HUES48 (cell line): ENCODE measurements around the gene RIMBP2.

Experiments used
- H3K27ac ChIP-seq: one replicate; pipeline ENCODE4 v1.7.0; 2013; ENCODE audit warnings: low read depth, low read length, inconsistent platforms
- H3K27me3 ChIP-seq: 2 replicates; pipeline ENCODE4 v1.6.1; 2013; ENCODE audit warnings: mild to moderate bottlenecking, low read length; ENCODE audit not compliant: control insufficient read depth, insufficient read depth
- H3K36me3 ChIP-seq: 2 replicates; pipeline ENCODE4 v1.6.1; 2013; ENCODE audit warnings: low read length; ENCODE audit not compliant: control insufficient read depth, insufficient read depth
- H3K4me1 ChIP-seq: 2 replicates; pipeline ENCODE4 v1.6.1; 2013; ENCODE audit warnings: mild to moderate bottlenecking, low read length; ENCODE audit not compliant: control insufficient read depth, insufficient read depth
- H3K4me3 ChIP-seq: 2 replicates; pipeline ENCODE4 v1.5.1; 2013; ENCODE audit warnings: mild to moderate bottlenecking, low read depth, low read length
- H3K9ac ChIP-seq: 2 replicates; pipeline ENCODE4 v1.6.1; 2013; ENCODE audit warnings: mild to moderate bottlenecking, low read depth, low read length, moderate library complexity
- H3K9me3 ChIP-seq: 2 replicates; pipeline ENCODE4 v1.6.1; 2013; ENCODE audit warnings: low read length; ENCODE audit not compliant: control insufficient read depth, insufficient read depth

Gene RIMBP2

DNA sequence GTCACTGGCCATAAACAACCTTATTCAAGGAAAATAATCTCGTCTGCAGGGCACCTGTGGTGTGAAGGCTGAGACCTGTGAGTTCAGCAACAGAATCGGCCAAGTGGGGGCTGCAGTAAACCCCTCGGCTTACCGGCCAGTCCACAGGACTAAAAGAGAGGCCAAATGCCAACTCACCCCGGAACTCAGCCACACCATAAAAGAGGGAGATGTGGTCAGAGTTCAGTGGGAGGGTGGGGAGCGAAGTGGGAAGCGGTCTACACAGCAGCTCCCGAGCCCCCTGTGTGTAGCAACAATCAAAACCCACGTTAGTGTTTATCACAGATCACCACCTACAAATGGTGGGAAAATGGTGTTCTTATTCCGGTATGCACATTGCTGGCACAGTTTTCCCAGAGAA, 225.4 kb downstream of the RIMBP2 start:
- no peaks in the 10 kb centered on the region for H3K27me3 ChIP-seq

DNA sequence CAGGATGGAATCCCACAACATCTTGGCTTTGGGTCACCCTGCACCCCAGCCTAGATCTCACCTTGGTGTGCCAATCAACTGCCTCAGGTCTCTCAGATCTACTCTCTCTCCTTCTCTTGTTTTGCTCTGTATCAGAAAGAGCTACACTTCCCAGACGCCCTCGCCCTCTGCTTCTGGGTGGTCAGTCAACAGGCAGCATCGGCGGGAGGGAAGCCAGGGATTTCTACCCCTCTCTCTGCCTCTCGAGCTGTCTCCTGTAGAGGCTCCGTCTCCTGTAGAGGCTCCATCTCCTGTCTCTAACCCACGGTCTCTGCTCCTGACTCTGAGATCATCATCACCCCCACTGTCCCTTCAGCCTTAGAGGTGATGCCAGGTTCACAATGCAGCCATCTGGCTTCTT, 226.8 kb downstream of the RIMBP2 start:
- Histone ChIP-seq H3K9me3 (no peaks in the 10 kb centered on the region), H3K27me3 (no peaks in the 10 kb centered on the region), H3K36me3 (no peaks in the 10 kb centered on the region), H3K9ac (no peak overlapping the region), H3K4me1 (no peaks in the 10 kb centered on the region), H3K27ac (no peak overlapping the region), H3K4me3 (no peak overlapping the region)

More for the DNA sequence above, 225.4 kb downstream of the RIMBP2 start:
- Histone ChIP-seq H3K27ac (no peak overlapping the region), H3K9ac (no peak overlapping the region), H3K4me3 (no peak overlapping the region), H3K36me3 (no peaks in the 10 kb centered on the region), H3K4me1 (no peaks in the 10 kb centered on the region), H3K9me3 (no peaks in the 10 kb centered on the region)

DNA sequence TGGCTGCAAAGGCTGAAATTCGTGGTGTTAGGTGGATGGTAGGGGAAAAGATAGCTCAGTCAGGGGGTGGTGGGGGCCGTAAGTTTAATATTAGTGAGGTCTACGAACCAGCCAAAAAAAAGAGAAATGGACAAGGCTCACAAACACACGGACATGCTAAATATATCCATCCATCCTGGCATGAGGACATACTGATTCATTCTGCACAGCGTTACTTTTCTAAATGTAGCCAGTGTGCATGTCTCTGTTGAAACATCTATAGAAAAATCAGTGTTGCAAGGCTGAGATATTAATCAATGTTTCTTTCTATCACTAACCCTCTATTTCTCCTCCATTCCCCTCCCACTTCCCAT, 227.8 kb downstream of the RIMBP2 start:
- no peak overlapping the region for H3K4me3 ChIP-seq
- no peak overlapping the region for H3K27ac ChIP-seq
- H3K36me3 ChIP-seq, result no peaks in the 10 kb centered on the region
- H3K9ac ChIP-seq, result no peak overlapping the region
- no peaks in the 10 kb centered on the region for H3K4me1 ChIP-seq
- no peaks in the 10 kb centered on the region for H3K9me3 ChIP-seq
- H3K27me3 ChIP-seq, result no peaks in the 10 kb centered on the region

DNA sequence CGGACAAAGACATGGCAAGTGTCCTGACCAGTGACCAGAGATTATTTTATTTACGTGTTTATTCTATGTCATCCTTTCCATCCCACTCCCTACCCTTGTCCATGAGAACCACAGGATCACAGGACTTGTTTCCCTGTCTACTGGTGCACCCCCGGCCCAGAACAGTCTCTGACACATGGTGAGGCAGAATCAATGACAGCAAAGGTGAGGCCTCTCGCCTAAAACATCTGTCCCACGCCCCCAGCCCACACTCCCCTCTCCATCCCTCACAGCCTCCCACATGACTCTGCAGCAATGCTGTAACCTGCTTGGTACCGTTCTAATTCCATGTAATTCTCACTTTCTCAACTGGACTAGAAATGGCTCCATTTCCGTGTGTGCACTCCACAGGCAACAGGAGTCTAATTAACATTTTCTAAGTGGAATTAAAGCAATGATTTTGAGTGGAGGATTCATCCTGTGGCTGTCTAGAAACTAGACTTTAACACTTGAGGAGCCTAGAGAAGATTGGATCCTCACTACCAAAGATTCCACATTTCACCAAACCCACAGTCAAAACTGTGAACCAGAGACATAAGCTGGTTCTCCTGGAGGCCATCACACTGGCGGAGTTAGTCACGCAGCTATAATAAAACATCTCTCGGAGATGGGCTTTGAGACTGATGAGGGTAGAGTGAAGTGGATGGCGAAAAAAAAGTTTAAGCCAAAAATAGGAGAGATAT, 228.3 kb downstream of the RIMBP2 start:
- H3K4me1 ChIP-seq, result no peaks in the 10 kb centered on the region

DNA sequence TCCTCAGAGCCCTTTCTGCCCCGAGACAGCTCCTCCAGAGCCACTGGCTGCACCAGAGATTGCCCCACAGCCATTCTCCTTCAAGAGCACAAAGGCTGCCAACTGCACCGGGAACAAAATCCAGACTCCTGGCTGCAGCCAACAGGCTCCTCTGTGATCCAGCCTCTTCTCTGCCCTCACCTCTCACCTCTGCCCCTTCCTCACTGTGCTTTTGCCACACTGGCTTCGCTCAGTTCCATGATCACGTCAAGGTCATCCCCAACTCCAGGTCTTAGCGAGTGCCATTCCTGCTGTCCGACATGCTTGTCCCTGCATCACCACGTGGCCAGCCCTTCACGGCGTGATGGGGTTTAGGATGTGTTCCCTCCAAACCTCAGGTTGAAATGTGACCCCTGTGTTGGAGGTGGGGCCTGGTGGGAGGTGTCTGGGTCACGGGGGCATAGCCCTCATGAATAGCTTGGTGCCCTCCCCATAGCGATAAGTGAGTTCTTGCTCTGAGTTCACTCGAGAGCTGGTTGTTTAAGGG, 229.1 kb downstream of the RIMBP2 start:
- Histone ChIP-seq H3K4me1 (peaks cover 4% of the 10 kb centered on the region), H3K9ac (no peak overlapping the region), H3K4me3 (no peak overlapping the region), H3K9me3 (no peaks in the 10 kb centered on the region), H3K27ac (no peak overlapping the region), H3K27me3 (no peaks in the 10 kb centered on the region), H3K36me3 (no peaks in the 10 kb centered on the region)

More for the DNA sequence above, 228.3 kb downstream of the RIMBP2 start:
- no peaks in the 10 kb centered on the region for H3K9me3 ChIP-seq
- H3K9ac ChIP-seq, result no peak overlapping the region
- no peaks in the 10 kb centered on the region for H3K36me3 ChIP-seq
- no peaks in the 10 kb centered on the region for H3K27me3 ChIP-seq
- no peak overlapping the region for H3K27ac ChIP-seq
- H3K4me3 ChIP-seq, result no peak overlapping the region

DNA sequence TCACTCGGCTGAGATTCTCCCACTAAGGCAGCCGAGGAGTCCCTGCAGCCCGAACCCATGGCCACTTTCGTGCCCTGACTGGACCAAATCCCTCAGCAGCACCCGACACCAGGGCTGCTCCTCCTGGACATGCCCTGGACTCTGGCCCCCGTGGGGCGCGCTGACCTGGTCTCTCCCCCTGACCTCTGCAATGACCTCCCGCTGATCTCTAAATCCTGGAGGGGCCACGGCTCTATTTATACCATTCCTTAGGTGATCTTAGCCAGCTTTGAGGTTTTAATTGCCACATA, 230.0 kb downstream of the RIMBP2 start:
- no peaks in the 10 kb centered on the region for H3K36me3 ChIP-seq
- H3K9ac ChIP-seq, result no peak overlapping the region
- H3K27me3 ChIP-seq, result no peaks in the 10 kb centered on the region
- no peak overlapping the region for H3K4me3 ChIP-seq
- H3K27ac ChIP-seq, result no peak overlapping the region
- H3K4me1 ChIP-seq, result peaks cover 13% of the 10 kb centered on the region
- no peaks in the 10 kb centered on the region for H3K9me3 ChIP-seq

DNA sequence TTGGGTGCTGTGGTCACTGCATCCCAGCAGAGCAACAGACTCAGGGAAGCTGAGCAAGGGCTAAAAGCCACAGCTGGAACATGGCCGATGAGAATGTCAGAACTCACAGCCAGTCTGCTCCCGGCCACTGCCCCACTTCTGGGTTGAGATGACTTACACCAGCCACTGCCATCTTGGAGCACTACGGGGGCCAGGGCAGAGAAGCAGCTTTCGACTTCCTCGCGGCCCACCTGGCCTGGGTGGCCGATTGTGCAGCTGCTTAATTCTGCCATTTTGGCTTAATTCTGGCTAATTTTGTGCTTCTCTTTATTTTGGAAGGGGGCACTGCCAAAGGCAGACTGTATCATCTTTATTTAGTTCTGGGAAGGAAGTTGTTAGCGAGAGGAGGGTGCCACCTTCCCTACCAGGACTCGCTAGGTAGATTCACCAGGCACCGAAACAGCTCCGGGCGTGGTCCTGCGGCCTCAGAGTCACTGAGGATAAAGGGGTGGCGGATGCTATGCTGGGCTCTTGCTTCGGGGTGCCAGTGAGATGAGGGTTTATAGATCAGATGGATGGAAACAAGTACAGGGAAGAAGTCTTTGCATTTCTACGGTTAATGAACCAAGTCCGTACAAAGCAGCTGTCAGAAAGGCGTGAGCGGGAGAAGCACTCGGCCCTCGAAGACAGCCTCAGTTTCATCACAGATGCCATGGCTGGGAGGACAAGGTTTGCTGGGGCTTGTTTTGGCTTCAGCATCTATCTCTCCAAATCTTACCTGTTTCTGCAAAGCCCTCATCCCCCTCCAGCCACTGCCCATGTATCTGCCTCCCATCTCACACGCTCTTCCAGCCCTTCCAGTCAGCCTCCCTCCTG, 230.6 kb downstream of the RIMBP2 start:
- Histone ChIP-seq H3K27ac (no peak overlapping the region), H3K9ac (no peak overlapping the region), H3K9me3 (no peaks in the 10 kb centered on the region), H3K36me3 (no peaks in the 10 kb centered on the region), H3K4me3 (no peak overlapping the region), H3K27me3 (no peaks in the 10 kb centered on the region), H3K4me1 (peaks cover 14% of the 10 kb centered on the region)

DNA sequence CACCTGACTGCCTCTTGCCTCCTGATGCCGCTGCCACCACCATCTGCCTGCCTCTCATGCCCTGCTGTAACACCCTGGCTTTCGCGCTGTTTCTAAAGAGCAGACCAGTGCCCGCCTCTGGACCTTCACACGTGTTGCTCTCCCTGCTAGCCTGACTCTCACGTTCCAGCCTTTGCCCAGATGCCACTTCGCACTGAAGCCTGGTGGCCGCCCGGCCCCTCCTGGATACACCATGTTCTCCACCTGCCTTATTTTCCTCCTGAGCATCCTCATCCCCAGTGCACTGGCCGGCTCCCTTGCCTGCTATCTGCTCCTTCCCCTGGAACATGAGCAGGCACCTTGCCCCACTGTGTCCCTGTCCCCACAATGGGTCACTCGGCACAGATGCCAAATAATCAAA, 231.9 kb downstream of the RIMBP2 start:
- Histone ChIP-seq H3K27me3 (no peaks in the 10 kb centered on the region), H3K4me3 (no peak overlapping the region), H3K9ac (no peak overlapping the region), H3K27ac (no peak overlapping the region), H3K36me3 (no peaks in the 10 kb centered on the region), H3K4me1 (peaks cover 14% of the 10 kb centered on the region), H3K9me3 (no peaks in the 10 kb centered on the region)

DNA sequence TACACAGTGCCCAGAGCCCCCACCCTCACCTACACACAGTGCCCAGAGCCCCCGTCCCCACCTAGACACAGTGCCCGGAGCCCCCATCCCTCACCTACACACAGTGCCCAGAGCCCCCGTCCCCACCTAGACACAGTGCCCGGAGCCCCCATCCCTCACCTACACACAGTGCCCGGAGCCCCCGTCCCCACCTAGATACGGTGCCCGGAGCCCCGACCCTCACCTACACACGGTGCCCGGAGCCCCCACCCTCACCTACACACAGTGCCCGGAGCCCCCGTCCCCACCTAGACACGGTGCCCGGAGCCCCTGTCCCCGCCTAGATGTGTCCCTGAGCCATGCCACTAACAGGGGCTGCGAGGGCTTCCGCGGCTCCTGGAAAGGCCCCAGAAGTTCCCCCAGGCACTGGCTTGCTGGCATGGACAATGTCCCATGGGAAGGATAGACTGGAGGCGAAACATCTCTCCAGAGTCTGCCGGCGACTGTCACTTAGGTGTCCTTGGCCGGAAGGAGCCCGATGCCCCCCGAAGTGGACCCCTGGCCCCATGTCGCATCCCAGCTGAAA, 232.4 kb downstream of the RIMBP2 start:
- Histone ChIP-seq H3K27ac (no peak overlapping the region), H3K9me3 (no peaks in the 10 kb centered on the region)

DNA sequence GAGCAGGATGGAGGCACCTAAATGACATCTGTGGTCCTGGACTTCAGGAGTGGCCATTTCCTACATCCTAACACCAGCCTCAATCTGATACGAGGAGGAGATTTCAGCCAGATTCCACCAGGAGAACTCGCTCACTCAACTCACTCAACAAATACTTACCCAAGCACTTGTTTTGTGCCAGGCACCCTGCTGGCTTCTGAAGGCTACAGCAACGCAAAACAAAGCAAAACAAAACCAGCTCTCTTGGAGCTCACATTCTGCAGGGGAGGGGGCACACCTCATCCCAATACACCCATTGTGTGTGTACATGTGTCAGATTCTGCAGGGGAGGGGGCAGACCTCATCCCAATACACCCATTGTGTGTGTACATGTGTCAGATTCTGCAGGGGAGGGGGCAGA, 233.7 kb downstream of the RIMBP2 start:
- H3K4me3 ChIP-seq, result no peak overlapping the region
- H3K9me3 ChIP-seq, result no peaks in the 10 kb centered on the region
- no peak overlapping the region for H3K9ac ChIP-seq
- no peaks in the 10 kb centered on the region for H3K36me3 ChIP-seq
- H3K27ac ChIP-seq, result peak overlapping the region; percentile 35
- H3K27me3 ChIP-seq, result no peaks in the 10 kb centered on the region
- H3K4me1 ChIP-seq, result peaks cover 14% of the 10 kb centered on the region

More for the DNA sequence above, 232.4 kb downstream of the RIMBP2 start:
- Histone ChIP-seq H3K36me3 (no peaks in the 10 kb centered on the region), H3K9ac (no peak overlapping the region), H3K4me3 (no peak overlapping the region), H3K27me3 (no peaks in the 10 kb centered on the region), H3K4me1 (peaks cover 14% of the 10 kb centered on the region)

DNA sequence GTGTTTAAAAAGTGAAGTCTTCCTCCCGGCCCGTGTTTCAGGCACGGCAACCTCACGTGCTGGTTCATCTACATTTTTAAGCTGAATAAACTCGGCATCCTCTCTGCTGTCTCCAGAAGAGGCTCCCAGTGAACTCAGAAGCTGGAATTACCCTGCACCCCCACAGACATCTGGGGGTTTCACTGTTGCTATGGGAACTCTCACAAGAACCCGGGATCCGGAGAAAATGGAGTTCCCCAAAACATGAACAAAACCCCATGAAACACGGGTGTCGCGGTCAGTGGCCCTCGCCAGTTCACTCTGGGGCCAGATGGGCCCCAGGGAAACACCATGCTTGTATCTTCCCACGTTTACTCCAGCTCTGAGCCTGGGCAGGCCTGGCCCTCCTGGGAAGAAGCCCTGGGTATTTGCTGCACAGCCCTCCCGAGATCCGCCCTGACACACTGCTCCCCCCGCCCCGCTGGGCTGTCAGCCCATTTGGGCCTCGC, 234.7 kb downstream of the RIMBP2 start:
- no peaks in the 10 kb centered on the region for H3K9me3 ChIP-seq
- no peak overlapping the region for H3K4me3 ChIP-seq
- H3K27me3 ChIP-seq, result no peaks in the 10 kb centered on the region
- H3K27ac ChIP-seq, result no peak overlapping the region
- peaks cover 14% of the 10 kb centered on the region for H3K4me1 ChIP-seq
- no peaks in the 10 kb centered on the region for H3K36me3 ChIP-seq
- no peak overlapping the region for H3K9ac ChIP-seq
